GM18499 (cell line): ENCODE results near the gene NUP210L.
"Not testable (repeated sequence)": the region's sequence is repeated elsewhere in the genome, so short reads cannot be mapped to it uniquely, and the experiment has no call there.

ENCODE experiments used
- ATAC-seq: cut with Tn5 transposase; IDR thresholded peaks from one replicate; pipeline ENCODE4 v1.9.1; 2021; ENCODE audit warnings: moderate number of reproducible peaks; ENCODE audit not compliant: insufficient read depth, unreplicated experiment

The NUP210L gene

DNA sequence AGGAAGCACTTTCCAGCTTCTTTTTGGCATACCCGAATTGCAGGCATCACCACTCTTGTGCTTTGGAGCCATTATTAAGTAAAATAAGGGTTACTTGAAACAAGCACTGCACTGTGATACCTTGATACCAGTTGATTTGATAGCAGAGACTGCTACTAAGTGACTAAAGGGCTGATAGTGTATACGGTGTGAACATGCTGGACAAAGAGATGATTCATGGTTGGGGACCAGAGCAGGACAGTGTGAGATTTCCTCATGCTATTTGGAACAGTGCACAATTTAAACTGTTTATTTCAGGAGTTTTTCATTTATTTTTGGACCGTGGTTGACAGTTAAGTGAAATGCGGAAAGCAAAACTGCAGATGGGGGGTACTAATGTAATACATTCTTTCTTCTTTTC is 154.5 kb downstream of the NUP210L start:
- no peak for ATAC-seq

DNA sequence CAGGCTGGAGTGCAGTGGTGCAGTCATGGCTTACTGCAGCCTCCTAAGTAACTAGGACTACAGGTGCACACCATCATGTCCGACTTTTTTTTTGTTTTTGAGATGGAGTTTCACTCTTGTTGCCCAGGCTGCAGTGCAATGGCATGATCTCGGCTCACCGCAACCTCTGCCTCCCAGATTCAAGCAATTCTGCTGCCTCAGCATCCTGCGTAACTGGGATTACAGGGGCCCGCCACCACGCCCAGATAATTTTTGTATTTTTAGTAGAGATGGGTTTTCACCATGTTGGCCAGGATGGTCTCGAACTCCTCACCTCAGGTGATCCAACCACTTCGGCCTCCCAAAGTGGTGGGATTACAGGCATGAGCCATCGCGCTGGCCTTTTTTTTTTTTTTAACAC is 158.0 kb downstream of the NUP210L start:
- ATAC-seq = not testable (repeated sequence)

DNA sequence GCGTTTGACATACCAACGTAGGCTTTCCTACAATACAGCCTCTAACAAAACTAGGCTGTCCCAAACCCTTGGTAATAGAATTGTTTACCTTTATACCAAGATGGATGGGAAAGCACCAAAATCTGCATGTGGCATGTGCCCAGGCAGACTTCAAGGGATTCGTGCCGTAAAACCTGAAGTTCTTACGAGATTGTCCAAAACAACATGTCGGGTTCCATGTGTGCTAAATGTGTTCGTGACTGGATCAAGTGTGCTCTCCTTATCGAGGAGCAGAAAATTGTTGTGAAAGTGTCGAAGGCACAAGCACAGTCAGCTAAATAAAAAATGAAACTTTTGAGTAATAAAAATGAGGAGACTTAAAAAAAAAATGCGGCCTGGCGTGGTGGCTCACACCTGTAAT is 159.2 kb downstream of the NUP210L start:
- ATAC-seq = no peak

DNA sequence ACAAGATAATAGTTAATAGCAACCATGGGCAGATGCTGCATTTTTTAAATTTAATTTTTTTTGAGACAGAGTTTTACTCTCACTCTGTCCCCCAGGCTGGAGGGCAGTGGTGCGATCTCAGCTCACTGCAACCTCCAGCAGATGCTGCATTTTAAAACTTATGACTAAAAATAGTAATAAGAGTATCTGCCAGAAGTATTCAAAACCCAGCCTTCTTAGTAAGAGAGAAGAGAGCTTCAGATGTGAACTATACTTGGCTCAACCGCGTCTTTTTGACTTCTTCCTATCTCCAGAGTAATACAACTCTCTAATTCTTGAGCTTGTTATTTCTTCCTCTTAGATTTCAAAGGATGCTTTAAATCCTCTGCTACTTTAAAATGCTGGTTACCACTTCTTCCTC is 159.7 kb downstream of the NUP210L start:
- ATAC-seq = no peak

DNA sequence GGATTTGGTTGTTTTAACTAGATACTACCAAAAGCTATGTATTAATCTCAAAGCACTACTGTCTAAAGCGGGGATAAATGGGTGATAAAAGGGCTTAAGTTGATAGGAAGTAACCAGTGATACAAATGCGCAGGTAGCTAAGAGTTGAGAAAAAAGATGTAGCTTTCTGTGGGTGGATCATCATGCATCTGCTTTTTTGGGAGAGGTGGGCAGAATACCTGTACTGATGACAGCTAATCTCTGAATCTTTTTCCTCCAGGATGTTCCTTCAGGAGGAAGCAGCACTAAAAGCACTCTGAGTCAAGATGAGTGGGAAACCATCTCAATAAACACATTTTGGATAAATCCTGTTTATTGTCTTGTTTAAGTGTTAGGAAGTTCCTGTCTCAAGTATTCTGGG is 163.1 kb downstream of the NUP210L start:
- no peak for ATAC-seq

DNA sequence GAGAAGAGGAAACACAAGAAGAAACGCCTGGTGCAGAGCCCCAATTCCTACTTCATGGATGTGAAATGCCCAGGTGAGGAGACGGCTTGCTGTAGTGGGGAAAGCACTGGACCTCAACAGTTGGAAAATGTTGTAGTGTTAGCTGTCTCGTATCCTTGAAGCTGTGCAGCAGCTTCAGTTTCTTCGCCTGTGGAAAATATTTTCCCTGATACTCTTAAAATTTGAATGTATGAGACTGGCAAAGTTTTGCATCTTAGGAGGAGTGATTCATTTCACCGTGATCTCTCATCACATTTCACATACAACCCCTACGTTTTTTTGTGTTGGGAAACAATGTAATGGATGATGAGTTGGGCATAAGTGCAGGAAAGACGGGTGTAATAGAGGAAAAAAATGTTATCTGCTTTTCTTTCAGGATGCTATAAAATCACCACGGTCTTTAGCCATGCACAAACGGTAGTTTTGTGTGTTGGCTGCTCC is 163.7 kb downstream of the NUP210L start:
- ATAC-seq = no peak

DNA sequence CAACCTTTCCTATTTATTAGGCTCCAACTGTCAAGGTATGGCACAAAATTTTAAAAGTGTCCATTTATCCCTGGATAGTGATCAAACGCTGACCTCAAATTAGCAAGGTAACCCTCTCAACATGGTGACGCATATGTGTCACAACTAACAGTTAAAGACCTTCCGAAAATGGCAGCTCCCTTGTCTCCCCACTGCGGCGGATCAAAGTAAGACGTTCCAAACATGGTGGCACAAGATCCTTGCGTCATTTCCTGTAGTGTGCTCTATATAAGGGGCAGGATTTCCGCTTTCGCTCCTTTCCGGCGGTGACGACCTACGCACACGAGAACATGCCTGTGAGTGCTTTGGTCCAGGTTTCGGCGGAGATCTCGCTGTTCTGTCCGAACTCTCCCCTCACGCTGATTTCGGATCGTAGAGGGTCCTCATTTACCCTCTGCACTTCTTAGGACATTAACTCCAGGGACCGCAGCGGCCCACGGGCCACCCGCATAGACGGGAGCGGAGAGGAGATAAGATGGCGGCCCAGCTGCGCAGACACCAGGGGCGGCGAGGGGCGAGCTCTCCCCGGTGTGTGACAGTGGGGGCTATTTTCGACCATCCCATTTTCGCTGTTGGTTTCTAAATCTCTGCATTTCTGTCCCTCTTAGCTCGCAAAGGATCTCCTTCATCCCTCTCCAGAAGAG is 164.3 kb downstream of the NUP210L start, which contains the start of gene RPS27:
RPS27 (plus strand) TSS at position 295 of the 683 bp plus-strand sequence; CDS start at position 330, 35 bp downstream.
- peak; percentile 63 for ATAC-seq

DNA sequence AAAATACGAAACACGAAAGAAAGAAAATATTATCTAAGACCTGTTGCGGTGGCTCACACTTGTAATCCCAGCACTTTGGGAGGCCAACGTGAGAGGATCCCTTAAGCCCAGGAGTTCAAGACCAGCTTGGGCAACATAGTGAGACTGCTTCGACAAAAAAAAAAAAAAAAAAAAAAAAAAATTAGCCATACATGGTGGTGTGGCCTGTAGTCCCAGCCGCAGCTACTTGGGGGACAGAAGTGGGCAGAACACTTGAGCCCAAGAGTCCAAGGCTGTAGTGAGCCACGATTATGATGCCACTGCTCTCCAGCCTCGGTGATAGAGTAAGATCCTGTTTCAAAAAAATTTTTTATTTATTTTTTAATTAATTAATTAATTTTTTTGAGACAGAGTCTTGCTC is 167.3 kb downstream of the NUP210L start:
- no peak for ATAC-seq

DNA sequence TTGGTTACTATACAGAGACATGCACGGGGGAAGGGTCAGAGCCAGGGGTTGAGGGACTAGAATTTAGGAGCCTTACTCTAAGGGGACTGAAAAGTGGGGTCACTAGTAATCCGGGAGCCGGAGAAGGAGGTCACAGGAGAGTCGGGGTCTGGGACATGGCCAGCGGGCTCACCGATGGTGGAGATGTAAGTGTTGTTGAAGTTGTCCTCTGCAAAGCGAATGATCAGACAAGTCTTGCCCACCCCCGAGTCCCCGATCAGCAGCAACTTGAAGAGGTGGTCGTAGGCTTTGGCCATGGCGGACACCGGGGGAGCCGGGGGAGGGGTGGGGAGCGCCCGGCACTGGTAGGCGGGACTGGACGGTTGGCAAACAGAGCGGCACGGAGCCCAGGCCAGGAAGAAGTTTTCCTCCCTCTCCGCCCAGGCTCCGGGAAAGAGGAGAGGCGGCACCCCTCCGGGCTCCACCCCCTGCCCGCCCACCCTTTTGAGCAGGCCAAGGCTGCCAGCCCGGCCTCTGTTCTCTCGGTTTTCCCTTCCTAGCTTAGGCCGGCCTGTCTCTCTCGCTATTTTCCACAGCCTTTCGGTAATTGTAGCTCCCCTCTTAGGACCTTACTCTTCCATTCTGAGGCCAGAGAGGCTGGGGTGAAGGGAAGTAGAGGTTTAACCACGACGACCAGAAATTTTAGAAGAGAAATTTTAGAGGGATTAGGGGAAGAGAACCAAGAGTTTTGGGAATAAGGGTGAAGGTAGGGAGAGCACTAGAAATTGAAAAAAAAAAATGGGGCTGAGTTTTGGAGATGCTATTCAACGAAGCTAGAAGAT is 168.7 kb downstream of the NUP210L start, which contains the start of gene RAB13:
RAB13 (minus strand) TSS at position 399 of the 821 bp plus-strand sequence; CDS start at position 296, 103 bp downstream.
- no peak for ATAC-seq

DNA sequence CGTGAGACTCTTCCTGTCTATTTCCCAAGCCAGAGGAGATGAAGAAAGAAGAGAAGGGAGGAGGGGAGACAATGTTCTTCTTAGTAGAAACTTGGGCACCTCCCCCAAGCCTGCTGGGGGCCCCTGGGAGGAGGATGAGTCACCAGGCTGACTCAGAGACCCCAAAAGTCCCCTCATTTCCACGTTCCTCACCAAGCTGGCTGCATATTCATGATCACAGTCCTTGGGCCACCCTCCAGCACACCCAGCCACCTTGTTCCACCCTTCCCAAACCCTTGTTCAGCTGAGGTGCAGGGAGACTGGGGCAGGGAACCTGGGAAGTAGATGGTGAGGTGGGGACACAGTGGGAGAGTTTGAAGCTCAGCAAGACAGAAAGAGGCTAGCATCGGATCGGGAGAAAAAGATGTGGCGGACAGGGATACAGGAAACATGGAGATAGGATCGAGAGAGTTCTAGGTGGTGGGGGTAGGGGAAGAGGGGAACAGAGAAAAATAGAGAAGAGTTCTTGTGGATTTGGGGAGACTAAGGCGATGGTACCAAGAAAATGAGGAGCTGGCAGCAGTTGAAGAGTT is 169.4 kb downstream of the NUP210L start:
- ATAC-seq = no peak

DNA sequence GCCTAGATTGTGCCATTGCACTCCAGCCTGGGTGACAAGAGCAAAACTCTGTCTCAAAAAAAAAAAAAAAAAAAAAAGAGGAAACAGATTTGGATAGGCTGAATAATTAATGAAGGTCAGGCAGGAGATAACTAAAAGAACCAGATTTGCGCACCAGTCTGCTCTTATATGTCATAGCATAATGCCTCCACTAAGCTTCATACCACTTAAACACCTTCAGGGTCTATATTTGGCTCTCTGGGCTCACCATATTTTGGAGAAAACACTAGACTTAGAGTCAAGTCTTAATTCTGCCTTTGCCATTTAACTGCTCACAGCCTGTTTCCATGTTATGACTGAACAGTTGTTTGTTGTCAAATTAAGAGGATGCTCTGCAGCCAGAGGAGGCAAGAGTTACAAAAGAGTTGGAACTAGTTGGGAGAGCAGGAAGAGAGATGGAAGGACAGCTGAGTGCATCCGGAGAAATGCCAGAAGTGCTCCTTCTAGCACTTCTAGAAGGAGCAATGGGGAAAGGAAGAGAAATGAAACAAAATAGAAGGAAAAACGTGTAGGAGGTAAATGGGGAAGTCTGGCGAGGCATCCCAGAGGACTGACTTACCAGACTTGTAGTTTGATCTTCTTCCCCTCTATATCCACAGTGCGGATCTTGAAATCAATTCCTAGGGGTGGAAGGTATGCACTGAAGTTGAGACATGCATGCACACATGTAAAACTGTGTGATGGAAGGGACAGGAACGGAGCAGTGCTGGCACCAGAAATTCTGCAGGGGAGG is 170.6 kb downstream of the NUP210L start:
- ATAC-seq = no peak

DNA sequence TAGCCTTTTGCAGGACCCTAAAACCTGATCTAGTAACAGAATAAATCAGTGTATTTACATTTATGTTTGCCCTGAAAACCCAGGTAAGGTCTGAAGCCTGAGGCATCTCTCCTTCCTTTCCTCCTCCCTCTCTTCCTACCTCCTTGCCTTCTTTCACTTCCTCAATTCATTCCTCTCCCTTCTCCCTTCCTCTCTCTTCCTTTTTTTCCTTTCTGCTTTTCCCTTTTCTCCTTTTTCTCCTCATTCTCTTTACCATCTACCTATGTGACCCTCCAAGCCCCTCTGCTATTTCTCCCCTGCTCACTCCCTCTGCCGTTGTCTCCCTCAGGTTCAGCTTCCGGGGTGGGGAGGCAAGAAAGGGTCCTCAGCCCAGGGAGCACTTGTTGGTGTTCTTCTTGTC is 173.1 kb downstream of the NUP210L start:
- ATAC-seq = not testable (repeated sequence)

DNA sequence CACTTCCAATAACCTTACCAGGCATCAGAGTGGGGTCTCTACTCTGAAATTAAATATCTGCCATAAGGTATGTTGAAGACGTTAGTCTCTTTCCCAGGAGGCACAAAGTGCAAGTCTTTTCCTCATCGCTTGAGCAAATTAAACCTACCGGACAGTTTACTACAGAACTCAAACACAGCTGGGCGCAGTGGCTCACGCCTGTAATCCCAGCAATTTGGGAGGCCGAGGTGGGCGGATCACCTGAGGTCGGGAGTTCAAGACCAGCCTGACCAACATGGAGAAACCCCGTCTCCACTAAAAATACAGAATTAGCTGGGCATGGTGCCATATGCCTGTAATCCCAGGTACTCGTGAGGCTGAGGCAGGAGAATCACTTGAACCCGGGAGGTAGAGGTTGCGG is 175.8 kb downstream of the NUP210L start:
- ATAC-seq = not testable (repeated sequence)

DNA sequence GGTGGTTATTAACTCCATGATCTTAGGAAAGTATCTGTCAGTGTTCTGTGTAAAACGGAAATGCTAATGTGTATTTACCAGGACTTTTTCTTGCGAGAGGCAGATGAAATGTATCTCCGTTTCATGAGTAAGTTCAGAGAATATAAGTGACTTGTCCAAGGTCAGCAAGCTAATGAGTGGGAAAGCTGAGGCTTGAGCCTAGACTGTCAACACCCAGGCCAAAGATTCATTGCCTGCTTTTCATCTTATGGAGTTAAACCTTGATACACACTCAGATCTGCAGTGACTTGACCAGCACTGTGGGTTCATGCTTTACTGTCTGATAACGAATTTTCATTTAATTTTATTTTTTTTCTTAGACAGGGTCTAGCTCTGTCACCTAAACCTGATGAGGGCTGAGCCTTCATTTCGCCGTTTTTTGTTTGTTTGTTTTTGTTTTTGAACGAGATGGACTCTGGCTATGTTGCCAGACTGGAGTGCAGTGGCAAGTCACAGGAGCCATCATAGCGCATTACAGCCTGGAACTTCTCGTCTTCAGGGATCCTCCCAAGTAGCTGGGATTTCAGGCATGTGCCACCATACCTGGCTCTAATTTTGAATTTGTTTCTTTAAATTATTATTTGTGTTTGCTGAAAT is 176.5 kb downstream of the NUP210L start:
- no peak for ATAC-seq

DNA sequence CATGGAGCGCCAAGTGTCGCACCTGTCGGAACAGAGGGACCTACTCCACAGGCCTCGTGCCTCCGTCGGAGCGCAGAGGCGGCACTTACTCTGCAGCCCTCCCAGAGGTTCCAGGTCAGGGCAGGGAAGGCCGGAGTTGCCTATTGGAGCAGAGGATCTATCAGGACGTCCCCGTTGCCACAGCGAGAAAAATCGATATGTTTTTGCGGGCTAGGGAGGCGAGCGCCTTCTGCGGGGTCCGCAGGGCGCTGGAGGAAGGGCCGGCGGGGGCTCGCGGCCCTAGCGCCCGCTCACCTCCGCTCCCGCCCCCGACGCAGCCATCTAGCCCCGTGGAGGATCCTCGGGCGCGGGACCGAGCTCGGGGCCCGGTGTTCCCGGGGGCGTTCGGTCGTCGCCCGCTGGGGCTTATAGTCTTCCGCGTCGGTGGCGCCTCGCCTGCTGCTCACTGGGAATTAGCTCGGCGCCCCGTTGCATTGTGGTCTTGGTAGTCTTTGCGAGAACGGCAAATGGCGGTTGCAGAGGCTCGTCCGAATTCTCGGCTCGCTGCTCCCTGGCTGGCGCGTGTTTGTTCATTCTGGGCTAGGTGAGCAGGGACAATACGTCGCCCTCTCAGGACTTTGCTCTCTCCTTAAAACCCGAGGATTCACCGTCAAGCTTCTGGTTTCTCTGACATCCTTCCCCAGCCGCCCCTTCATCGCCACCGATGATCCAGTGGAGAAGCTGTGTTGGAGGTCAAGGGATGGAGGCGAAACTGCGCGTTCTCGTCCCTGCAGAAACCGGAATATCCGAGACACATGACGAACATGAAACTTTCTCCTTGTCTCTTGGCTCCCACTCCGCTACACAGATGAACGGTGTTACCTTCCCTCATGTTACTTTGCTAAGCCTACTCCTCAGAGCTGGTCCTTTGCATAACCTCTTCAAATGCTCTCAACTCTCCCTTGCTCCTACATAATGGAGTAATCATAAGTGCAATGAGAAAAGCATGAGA is 177.3 kb downstream of the NUP210L start, which contains the start of gene JTB:
JTB (minus strand) TSS at position 425 of the 991 bp plus-strand sequence; CDS start at position 3, 422 bp downstream.
- ATAC-seq = no peak

DNA sequence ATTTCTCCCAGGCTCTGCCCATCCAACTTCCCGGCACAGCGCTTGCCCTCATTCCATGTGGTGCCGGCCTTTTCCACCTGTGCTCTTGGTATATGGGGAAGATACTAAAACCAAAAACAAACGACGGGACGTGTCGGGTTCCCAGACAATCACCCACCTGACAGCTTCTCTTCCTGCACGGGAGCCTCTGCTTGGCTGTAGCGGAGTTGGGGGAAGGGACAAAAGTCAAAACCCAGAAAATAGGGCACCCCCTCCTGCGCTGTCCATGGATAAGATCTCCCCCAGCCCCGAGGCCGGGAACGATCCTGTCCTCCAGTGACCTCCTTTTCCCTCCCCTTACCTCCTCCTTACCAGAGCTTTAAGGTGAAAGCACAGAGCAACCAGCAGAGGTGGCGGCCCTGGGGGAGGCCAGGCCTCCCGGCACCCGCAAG is 178.0 kb downstream of the NUP210L start:
- no peak for ATAC-seq

DNA sequence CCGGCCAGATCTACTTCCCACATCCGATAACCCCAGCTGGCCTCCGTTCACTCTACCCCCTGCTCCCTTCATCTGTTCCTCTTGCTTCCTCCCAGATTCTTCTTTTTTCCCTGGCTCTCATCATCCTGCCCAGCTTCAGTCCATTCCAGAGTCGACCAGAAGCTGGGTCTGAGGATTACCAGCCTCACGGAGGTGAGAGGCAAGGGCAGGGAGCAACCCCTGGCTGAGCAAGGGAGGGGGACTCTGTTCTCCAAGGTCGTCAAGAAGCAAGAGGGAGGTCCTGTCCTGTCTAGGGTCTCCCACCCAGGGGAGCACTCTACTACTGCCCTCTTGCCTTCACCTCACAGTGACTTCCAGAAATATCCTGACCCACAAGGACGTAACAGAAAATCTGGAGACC is 181.3 kb downstream of the NUP210L start:
- no peak for ATAC-seq

DNA sequence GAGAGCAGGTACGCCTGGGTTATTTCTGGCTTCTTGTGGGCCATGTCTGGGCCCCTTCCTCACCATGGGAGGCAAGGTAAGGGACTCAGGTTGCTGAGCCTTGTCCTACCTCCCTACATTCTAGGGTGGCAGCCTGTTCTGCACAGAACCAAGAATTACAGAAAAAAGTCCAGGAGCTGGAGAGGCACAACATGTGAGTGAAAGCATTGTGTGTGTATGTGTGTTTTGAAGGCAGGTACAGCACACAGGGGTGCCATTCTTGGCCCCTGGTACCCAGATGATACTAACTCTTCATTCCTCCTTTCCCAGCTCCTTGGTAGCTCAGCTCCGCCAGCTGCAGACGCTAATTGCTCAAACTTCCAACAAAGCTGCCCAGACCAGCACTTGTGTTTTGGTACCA is 181.8 kb downstream of the NUP210L start:
- no peak for ATAC-seq
